GM12892 (cell line): ENCODE data around the gene PRR32. TPM values are rescaled to one million over a fixed set of nuclear protein-coding genes. Genes with fewer than 3 reads are reported as not detected.
"Not testable (repeated sequence)": the region's sequence is repeated elsewhere in the genome, so short reads cannot be mapped to it uniquely, and the experiment has no call there.

Source experiments
- DNase-seq: peaks from one replicate; pipeline ENCODE4 v3.0.0; 2011; ENCODE audit not compliant: insufficient read length
- FAIRE-seq: peaks from 2 replicates; lab custom pipeline; 2011; peaks lifted over from hg19 to GRCh38; lab: Jason Lieb, UNC
- POLR2A ChIP-seq: IDR thresholded peaks from 2 replicates; pipeline ENCODE4 v1.6.1; 2011; ENCODE audit warnings: low read depth, low read length, control low read depth
- POLR2AphosphoS5 ChIP-seq: IDR thresholded peaks from 2 replicates; pipeline ENCODE4 v1.6.1; 2011; ENCODE audit warnings: low read depth, low read length, control low read depth
- TAF1 ChIP-seq: IDR thresholded peaks from 2 replicates; pipeline ENCODE4 v1.6.1; 2011; ENCODE audit warnings: low read depth, mild to moderate bottlenecking, control low read depth, low read length, borderline replicate concordance
- polyA plus RNA-seq: library from polyadenylated mRNA; unstranded; fragments of >200 nt; gene quantifications from one replicate; pipeline ENCODE4 v1.2.1, GENCODE V29; 2012; ENCODE audit warnings: missing spikeins, inconsistent platforms; ENCODE audit not compliant: missing spikeins

PRR32 gene
- not detected for polyA plus RNA-seq

- TF ChIP-seq POLR2A (no peak), TAF1 (no peak), POLR2AphosphoS5 (no peak)
- DNase-seq (no peak), FAIRE-seq (no peak)
These were observed at the start of gene PRR32 for GRCh38 chrX:126819429-126819828. Gene PRR32, plus strand, starts transcription at chrX:126819729. Its CDS starts 115 bp downstream, at chrX:126819844.

- no peak for TF ChIP-seq POLR2AphosphoS5
- TF ChIP-seq TAF1: no peak
- TF ChIP-seq POLR2A: no peak
- peak; percentile 87 for FAIRE-seq
- DNase-seq: no peak
These were observed 49.4 kb upstream of the PRR32 start for GRCh38 chrX:126770179-126770578.

GRCh38 chrX:126785539-126785938 is 34.0 kb upstream of the PRR32 start:
- no peak for FAIRE-seq
- TF ChIP-seq POLR2AphosphoS5 (no peak), TAF1 (no peak)

GRCh38 chrX:126799059-126799458 is 20.5 kb upstream of the PRR32 start:
- TF ChIP-seq POLR2AphosphoS5 (no peak), TAF1 (no peak), POLR2A (no peak)
- no peak for FAIRE-seq
- no peak for DNase-seq

More at GRCh38 chrX:126785539-126785938, 34.0 kb upstream of the PRR32 start:
- no peak for DNase-seq

GRCh38 chrX:126806784-126807183 is 12.7 kb upstream of the PRR32 start:
- not testable (repeated sequence) for DNase-seq, FAIRE-seq

- DNase-seq (no peak), FAIRE-seq (no peak)
- no peak for TF ChIP-seq POLR2AphosphoS5
- TF ChIP-seq TAF1: no peak
- TF ChIP-seq POLR2A: no peak
These were observed 3.7 kb upstream of the PRR32 start for GRCh38 chrX:126815806-126816205.

- TF ChIP-seq POLR2A (no peak), POLR2AphosphoS5 (no peak), TAF1 (no peak)
- DNase-seq: no peak
- no peak for FAIRE-seq
These were observed 1.3 kb downstream of the PRR32 start for GRCh38 chrX:126820700-126821420.

GRCh38 chrX:126824338-126825007 is 4.9 kb downstream of the PRR32 start:
- DNase-seq (no peak), FAIRE-seq (no peak)
- no peak for TF ChIP-seq TAF1
- no peak for TF ChIP-seq POLR2A
- TF ChIP-seq POLR2AphosphoS5: no peak

GRCh38 chrX:126825566-126826193 is 6.2 kb downstream of the PRR32 start:
- no peak for FAIRE-seq
- TF ChIP-seq POLR2AphosphoS5: no peak
- TF ChIP-seq POLR2A: no peak
- no peak for TF ChIP-seq TAF1
- DNase-seq: no peak

- FAIRE-seq (no peak), DNase-seq (no peak)
- TF ChIP-seq POLR2A (no peak), TAF1 (no peak), POLR2AphosphoS5 (no peak)
These were observed 16.7 kb downstream of the PRR32 start for GRCh38 chrX:126836186-126836585.

- TF ChIP-seq POLR2A (no peak), POLR2AphosphoS5 (no peak), TAF1 (no peak)
- no peak for FAIRE-seq
- no peak for DNase-seq
These were observed 27.6 kb downstream of the PRR32 start for GRCh38 chrX:126847143-126847542.
